Measurements from ENCODE around the gene FTH1. TPM values are rescaled to one million over a fixed set of nuclear protein-coding genes. Genes with fewer than 3 reads are reported as not detected.

FTH1 gene
- total and polyA plus RNA-seq, 2 of the 13 experiments (the other 11 are each of a cell fraction or from before 2014, with no cell fraction given) = 607 to 760 TPM

DNA sequence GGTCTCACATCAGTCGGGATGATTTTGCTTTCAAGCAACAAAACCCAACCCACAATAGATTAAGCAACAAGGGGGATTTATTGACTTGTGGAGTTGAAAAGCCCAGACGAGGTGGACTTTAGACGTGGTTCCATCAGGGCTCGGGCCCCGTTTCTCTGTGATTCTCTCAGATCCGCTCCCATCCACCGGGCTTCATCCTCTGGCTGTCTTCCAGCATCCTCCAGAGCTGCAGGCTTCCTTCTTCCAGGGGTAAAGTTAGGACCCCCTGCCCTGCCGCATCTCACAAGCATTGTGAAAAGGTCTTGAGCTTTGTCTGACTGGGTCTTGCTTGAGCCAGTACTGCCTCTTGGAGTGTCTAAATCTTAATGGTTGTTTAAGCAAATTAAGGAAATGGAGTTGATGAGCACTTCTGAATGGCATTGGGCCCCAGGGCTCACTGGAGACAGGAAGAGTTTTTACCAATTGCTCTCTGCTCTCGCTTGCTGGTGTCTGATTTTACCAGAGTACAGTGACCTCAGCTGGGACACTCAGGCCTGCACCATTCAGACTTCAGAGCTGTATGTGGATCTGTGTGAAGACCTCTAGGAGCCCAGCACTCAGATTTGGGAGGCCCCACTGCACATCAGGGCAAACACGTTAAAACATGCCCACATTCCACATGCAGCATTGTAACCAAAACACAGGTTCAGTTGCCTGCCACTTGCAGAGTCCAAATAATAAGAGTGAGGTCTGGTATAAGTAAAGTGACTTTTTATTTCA, 13.5 kb upstream of the FTH1 start (continued):
- TF ChIP-seq RFXAP (CRISPR knock-in tag; IDR thresholded peaks at IDR 0.05; ENCODE audit: borderline replicate concordance) (no peak; the same call in 1 of the 2 replicates), GABPA (IDR thresholded peaks at IDR 0.05; ENCODE audit: low read depth, low read length) (no peak), GABPA (CRISPR knock-in tag; IDR thresholded peaks at IDR 0.05; ENCODE audit: low read depth) (peak; percentile 32; the same call in 1 of the 2 replicates), ATAD3A (CRISPR knock-in tag; IDR thresholded peaks at IDR 0.05) (no peak), LCORL (IDR thresholded peaks at IDR 0.05) (no peak), LCORL (CRISPR knock-in tag; IDR thresholded peaks at IDR 0.05) (peak; percentile 74), FLYWCH1 (CRISPR knock-in tag; IDR thresholded peaks at IDR 0.05) (no peak), SPEN (CRISPR knock-in tag; IDR thresholded peaks at IDR 0.05; ENCODE audit: low read depth) (no peak), NKX3-1 (CRISPR knock-in tag; IDR thresholded peaks at IDR 0.05) (no peak), ZNF709 (CRISPR knock-in tag; IDR thresholded peaks at IDR 0.05) (no peak; the same call in 1 of the 2 replicates), MED8 (CRISPR knock-in tag; IDR thresholded peaks at IDR 0.05; ENCODE audit: insufficient replicate concordance) (peak; percentile 34), MYC (CRISPR knock-in tag; IDR thresholded peaks at IDR 0.05; ENCODE audit: borderline replicate concordance) (no peak; the same call in 1 of the 2 replicates), U2AF1 (optimal IDR thresholded peaks at IDR 0.05; ENCODE audit: low read depth, low read length) (no peak), TFAP4 (IDR thresholded peaks at IDR 0.05; ENCODE audit: borderline replicate concordance, low read depth) (no peak), NCOA2 (CRISPR knock-in tag; IDR thresholded peaks at IDR 0.05) (peak; percentile 78), MEIS2 (CRISPR knock-in tag; IDR thresholded peaks at IDR 0.05) (0 out of 2 replicates have a peak, but pooled peaks have one; percentile 34), RAD51 (IDR thresholded peaks at IDR 0.05; ENCODE audit: borderline replicate concordance) (no peak), E2F2 (CRISPR knock-in tag; IDR thresholded peaks at IDR 0.05; ENCODE audit: borderline replicate concordance) (no peak), CEBPG (CRISPR knock-in tag; IDR thresholded peaks at IDR 0.05) (peak; percentile 93)
- TF ChIP-seq, protein P1, sequence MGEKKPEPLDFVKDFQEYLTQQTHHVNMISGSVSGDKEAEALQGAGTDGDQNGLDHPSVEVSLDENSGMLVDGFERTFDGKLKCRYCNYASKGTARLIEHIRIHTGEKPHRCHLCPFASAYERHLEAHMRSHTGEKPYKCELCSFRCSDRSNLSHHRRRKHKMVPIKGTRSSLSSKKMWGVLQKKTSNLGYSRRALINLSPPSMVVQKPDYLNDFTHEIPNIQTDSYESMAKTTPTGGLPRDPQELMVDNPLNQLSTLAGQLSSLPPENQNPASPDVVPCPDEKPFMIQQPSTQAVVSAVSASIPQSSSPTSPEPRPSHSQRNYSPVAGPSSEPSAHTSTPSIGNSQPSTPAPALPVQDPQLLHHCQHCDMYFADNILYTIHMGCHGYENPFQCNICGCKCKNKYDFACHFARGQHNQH (CRISPR knock-in tag; IDR thresholded peaks at IDR 0.05) = 0 out of 2 replicates have a peak, but pooled peaks have one; percentile 23
- TF ChIP-seq, protein P2, sequence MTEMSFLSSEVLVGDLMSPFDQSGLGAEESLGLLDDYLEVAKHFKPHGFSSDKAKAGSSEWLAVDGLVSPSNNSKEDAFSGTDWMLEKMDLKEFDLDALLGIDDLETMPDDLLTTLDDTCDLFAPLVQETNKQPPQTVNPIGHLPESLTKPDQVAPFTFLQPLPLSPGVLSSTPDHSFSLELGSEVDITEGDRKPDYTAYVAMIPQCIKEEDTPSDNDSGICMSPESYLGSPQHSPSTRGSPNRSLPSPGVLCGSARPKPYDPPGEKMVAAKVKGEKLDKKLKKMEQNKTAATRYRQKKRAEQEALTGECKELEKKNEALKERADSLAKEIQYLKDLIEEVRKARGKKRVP (CRISPR knock-in tag; IDR thresholded peaks at IDR 0.05) = 0 out of 4 replicates have a peak, but pooled peaks of 1 of the 2 experiments have one; percentile 8
- TF ChIP-seq, protein P3, sequence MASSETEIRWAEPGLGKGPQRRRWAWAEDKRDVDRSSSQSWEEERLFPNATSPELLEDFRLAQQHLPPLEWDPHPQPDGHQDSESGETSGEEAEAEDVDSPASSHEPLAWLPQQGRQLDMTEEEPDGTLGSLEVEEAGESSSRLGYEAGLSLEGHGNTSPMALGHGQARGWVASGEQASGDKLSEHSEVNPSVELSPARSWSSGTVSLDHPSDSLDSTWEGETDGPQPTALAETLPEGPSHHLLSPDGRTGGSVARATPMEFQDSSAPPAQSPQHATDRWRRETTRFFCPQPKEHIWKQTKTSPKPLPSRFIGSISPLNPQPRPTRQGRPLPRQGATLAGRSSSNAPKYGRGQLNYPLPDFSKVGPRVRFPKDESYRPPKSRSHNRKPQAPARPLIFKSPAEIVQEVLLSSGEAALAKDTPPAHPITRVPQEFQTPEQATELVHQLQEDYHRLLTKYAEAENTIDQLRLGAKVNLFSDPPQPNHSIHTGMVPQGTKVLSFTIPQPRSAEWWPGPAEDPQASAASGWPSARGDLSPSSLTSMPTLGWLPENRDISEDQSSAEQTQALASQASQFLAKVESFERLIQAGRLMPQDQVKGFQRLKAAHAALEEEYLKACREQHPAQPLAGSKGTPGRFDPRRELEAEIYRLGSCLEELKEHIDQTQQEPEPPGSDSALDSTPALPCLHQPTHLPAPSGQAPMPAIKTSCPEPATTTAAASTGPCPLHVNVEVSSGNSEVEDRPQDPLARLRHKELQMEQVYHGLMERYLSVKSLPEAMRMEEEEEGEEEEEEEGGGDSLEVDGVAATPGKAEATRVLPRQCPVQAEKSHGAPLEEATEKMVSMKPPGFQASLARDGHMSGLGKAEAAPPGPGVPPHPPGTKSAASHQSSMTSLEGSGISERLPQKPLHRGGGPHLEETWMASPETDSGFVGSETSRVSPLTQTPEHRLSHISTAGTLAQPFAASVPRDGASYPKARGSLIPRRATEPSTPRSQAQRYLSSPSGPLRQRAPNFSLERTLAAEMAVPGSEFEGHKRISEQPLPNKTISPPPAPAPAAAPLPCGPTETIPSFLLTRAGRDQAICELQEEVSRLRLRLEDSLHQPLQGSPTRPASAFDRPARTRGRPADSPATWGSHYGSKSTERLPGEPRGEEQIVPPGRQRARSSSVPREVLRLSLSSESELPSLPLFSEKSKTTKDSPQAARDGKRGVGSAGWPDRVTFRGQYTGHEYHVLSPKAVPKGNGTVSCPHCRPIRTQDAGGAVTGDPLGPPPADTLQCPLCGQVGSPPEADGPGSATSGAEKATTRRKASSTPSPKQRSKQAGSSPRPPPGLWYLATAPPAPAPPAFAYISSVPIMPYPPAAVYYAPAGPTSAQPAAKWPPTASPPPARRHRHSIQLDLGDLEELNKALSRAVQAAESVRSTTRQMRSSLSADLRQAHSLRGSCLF (CRISPR knock-in tag; IDR thresholded peaks at IDR 0.05; ENCODE audit: borderline replicate concordance) = no peak

Data from HepG2 (cell line).